NCI-H446 (cell line): Measurements from ENCODE around the gene XNDC1N.
A peak's percentile ranks its signal among the peaks of the same experiment; 100 is the strongest.
"Not testable (repeated sequence)": the region's sequence is repeated elsewhere in the genome, so short reads cannot be mapped to it uniquely, and the experiment has no call there.

ENCODE experiments used
- DNase-seq, 2 experiments: peaks; one replicate each; lab custom pipeline; 2025; lab: John Stamatoyannopoulos, UW

XNDC1N gene

DNA sequence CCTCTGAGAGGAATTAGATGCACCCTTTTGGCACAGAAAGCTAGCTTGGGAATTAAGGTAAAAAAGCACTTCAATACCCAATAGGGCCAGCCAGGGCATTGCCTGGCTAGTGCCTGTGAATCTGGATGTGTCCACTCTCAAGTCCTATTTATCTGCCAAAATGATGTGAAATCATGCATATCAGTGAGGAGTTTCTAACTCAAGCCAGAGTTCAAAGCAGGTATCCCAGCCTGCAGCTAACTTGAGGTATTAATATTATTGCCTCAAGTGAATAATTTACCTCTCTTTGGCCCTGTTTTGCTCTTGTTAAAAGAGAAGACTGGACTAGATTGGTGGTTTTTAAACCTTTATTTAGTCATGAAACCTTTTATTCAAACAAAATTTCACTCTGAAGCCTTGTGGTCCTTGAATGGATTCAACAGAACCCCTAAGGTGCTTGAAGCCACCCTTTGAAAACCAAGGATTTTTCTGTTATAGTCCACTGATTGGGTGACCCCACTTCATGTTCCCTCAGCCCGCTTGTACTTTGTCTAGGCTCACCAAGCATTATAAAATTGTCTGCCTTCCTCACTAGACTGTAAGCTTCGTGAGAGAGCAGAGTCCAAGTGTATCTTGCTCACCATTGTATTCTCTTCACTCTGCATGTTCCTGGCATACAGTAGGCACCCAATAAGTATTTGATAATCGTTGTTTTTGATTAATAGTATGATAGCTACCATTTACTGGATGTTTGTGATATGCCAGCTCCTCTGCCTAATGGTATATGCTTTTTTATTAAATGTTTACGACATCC is 4.9 kb upstream of the XNDC1N start:
- no peak for DNase-seq

DNA sequence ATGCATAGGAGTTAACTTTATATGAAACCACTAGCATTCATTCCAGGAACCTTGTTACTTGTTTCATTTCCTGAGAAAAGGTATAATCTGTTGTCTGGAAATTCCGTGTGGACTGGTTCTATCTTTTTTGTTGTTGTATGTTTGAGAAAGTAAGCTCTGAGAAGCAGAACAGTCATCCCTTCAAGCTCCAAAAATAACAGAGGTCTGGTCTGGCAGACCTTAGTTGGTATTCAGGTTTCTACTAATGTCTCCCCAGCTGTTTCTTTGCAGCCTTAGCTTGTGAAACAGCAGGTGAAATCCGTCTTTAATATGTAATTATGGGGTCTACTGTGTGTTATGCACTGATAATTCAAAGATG is 2.8 kb upstream of the XNDC1N start:
- no peak for DNase-seq

DNA sequence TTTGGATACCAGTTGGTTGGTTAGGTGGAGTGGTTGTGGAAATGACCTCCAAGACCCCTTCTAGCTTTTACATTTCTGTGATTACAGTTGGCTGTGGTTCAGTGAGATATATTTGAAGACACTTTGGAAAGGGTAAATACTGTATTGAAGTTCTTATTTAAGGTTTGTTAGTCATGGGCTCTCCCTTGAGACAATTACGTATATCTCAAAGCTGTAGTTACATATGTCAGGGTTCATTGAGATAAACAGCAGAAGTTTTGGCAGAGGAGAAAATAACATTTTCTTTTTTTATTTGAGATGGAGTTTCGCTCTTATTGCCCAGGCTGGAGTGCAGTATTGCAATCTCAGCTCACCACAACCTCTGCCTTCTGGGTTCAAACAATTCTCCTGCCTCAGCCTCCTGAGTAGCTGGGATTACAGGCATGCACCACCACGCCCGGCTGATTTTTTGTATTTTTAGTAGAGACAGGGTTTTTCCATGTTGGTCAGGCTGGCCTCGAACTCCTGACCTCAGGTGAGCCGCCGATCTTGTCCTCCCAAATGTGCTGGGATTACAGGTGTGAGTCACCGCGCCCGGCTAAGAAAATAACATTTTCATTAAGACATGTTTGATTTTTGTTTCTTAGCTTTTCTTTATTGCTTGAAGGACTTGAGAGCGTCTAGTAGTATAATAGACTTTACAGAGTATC is 2.3 kb upstream of the XNDC1N start:
- no peak for DNase-seq

DNA sequence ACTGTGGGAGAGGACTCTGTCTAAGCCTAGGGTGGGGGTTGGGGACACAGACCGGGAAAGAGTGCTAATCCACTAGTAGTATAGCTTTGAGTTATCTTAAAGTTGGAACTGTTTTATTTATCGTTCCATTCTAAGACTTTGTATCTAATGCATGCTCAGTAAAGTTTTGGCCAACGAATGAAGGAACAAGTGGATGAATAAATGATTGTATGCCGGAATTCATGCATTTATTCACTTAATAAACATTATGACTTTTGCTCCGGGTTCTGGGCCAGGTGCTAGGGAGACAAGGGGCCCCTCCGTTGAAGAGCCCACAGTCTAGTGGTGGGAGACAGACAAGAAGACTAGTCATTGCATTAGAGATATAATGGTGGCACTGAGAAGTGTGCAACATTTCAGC is 1.1 kb upstream of the XNDC1N start:
- DNase-seq: no peak

GRCh38 chr11:71928737-71929443 is 496 bp upstream of the XNDC1N start, which contains the start of gene RNF121:
Gene RNF121 (plus strand): TSS chr11:71929046. CDS start chr11:71929062, 16 bp downstream.
- peak; percentile 97 to 98 for DNase-seq

DNA sequence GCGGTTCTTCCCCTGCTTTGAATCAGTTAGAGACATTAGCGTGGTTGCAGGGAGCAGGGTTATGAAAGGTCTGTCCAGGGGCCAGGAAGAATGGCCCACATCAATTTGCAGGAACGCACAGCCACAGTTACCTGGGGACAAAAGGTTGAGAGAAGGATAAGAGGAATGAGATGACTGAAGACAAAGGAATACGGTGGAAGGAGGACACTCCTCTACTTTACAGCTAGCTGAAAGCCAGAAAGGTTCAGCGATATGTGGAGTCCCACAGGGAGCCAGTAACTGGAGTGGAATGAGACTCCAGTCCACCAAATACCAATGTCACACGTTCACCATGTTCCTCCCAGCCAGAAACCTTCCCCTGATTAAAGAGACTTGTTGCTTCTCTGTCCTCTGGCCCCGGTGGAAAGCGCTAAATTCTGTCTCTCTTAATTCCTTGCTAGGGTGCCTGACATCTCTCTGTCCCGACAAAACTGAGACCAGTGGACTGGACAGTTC is 10.7 kb downstream of the XNDC1N start:
- DNase-seq: no peak

DNA sequence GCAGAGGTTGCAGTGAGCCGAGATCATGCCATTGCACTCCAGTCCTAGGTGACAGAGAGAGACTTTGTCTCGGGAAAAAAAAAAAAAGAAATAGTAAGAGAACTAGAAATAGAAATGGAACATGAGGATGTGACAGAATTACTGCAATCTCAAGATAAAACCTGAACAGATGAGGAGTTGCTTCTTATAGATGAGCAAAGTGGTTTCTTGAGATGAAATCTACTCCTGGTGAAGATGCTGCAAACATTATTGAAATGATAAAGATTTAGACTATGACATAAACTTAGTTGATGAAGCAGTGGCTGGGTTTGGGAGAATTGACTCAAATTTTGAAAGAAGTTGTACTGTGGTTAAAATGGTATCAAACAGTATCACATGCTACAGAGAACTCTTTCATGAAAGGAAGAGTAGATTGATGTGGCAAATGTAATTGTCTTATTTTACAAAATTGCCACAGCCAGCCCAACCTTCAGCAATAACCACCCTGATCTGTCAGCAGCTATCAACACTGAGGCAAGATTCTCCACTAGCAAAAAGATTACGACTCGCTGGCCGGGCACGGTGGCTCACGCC is 13.7 kb downstream of the XNDC1N start:
- DNase-seq: no peak

- no peak for DNase-seq
These were observed 14.5 kb downstream of the XNDC1N start for GRCh38 chr11:71913756-71914526.

- DNase-seq: not testable (repeated sequence)
These were observed 16.4 kb downstream of the XNDC1N start for GRCh38 chr11:71911986-71912340.

DNA sequence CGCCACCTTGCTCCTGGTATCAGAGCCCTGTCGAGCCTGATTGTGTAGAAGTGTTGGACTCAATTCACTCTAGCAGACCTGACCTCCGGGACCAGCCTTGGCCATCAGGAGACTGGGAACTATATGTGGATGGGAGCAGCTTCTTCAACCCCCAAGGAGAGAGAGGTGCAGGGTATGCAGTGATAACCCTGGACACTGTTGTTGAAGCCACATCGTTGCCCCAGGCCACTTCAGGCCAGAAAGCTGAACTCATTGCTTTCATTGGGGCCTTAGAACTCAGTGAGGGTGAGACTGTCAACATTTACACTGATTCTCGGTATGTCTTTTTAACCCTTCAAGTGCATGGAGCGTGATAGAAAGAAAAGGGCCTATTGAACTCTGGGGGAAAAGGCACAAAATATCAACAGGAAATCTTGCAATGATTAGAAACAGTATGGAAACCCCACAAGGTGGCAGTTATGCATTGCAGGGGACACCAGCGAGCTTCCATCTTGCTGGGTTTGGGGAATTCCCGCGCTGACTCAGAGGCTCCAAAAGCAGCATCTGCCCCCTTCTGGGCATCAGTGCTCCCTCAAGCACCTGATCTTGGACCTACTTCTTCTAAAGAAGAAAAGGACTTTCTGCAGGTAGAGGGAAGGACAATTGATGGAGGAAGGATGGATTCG is 16.9 kb downstream of the XNDC1N start:
- not testable (repeated sequence) for DNase-seq

DNA sequence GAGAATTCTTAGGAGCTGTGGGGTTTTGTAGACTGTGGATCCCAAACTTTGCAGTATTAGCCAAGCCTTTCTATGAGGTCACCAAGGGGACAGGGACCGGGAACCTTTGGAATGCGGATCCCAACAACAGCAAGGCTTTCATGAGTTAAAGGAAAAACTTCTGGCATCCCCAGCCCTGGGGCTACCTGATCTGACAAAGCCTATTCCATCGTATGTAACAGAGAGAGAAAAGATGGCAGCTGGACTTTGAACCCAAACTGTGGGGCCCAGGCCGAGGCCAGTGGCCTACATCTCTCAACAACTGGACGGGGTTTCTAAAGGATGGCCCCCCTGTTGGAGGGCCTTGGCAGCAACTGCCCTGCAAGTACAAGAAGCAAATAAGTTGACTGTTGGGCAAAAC is 17.6 kb downstream of the XNDC1N start:
- not testable (repeated sequence) for DNase-seq

DNA sequence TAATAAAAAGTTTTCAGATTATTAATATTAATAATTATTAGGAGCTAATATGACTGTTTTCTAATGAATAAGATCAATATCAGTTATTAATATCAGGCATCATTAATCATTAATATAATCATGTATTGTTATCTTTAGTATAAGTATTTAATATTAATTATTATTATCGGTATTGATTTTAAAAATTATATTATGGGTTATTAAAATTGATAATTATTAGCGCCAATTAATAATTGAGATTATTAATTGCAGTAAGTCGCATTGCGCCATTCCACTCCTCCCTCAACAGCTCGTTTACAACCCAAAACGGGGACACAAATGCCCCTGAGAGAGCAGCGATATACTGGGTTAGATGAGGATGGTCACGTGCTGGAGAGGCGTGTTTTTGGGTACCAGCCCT is 20.2 kb downstream of the XNDC1N start:
- no peak for DNase-seq

DNA sequence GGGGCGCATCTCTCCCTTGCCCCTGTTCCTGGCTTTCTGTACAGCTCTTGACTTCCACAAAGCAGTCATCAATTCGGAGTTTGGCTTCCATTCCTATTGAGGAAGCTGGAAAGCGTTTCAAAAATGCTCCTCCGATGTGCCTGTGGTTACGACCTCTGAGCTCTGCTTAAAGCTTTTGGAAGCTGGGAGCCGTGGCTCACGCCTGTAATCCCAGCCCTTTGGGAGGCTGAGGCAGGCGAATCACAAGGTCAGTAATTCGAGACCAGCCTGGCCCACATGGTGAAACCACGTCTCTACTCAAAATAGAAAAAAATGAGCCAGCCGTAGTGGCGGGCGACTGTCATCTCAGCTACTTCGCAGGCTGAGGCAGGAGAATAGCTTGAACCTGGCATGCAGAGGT is 27.3 kb downstream of the XNDC1N start:
- DNase-seq: not testable (repeated sequence)

DNA sequence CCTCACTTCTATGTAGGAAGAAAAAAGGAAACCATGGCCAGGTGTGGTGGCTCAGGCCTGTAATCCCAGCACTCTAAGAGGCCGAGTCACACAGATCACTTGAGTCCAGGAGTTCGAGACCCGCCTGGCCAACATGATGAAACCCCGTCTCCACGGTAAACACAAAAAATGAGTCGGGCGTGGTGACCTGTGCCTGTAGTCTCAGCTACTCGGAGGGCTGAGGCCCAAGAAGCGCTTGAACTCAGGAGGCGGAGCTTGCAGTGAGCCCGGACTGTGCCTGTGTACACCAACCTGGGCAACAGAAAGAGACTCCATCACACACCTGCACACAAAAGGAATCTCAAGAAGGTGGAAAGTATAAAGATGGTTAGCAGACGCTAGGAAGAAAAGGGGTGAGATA is 32.4 kb downstream of the XNDC1N start:
- DNase-seq: no peak

- not testable (repeated sequence) for DNase-seq
These were observed 39.1 kb downstream of the XNDC1N start for GRCh38 chr11:71889181-71889872.

DNA sequence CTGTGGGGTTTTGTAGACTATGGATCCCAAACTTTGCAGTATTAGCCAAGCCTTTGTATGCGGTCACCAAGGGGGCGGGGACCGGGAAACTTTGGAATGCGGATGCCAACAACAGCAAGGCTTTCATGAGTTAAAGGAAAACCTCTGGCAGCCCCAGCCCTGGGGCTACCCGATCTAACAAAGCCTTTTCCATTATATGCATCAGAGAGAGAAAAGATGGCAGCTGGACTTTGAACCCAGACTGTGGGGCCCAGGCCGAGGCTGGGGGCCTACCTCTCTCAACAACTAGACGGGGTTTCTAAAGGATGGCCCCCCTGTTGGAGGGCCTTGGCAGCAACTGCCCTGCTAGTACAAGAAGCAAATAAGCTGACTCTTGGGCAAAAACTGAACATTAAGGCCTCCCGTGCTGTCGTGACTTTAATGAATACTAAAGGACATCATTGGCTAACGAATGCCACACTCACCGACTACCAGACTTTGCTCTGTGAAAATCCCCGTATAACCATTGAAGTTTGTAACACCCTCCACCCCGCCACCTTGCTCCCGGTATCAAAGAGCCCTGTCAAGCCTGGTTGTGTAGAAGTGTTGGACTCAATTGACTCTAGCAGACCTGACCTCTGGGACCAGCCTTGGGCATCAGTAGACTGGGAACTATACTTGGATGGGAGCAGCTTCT is 39.9 kb downstream of the XNDC1N start:
- DNase-seq: not testable (repeated sequence)

DNA sequence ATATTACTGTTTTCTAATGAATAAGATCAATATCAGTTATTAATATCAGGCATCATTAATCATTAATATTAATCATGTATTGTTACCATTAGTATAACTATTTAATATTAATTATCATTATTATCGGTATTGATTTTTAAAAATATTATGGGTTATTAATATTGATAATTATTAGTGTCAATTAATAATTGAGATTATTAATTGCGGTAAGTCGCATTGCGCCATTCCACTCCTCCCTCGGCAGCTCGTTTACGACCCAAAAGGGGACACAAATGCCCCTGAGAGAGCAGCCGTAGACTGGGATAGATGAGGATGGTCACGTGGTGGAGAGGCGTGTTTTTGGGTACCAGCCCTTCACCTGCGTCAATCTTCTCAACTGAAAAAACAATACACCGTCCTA is 42.6 kb downstream of the XNDC1N start:
- DNase-seq: not testable (repeated sequence)
